Adrenal gland (tissue), 12 donors: ENCODE measurements around the gene PPT1. TPM values are rescaled to one million over a fixed set of nuclear protein-coding genes. Genes with fewer than 3 reads are reported as not detected.

Experiments
- DNase-seq, 7 donors: peaks; one replicate each; pipeline ENCODE4 v3.0.0-alpha.2; 2019 to 2020
- H3K27ac ChIP-seq, 5 donors: fragments of 200-600 bp; sonication (generic) in 4 of 5; 1 replicate in 3 of 5; 2 replicates in 2 of 5; pipeline versions ENCODE4 v1.5.1 to v1.8.0; 2016 to 2020; ENCODE audit warnings: mild to moderate bottlenecking in 1 of 5
- H3K27me3 ChIP-seq: fragments of 200-600 bp; 2 replicates; pipeline ENCODE4 v1.8.0; 2021
- H3K36me3 ChIP-seq, 2 donors: fragments of 200-600 bp; replicated peaks in 1 of 2; 1 replicate in 1 of 2; 2 replicates in 1 of 2; pipeline versions ENCODE4 v1.5.1 to v1.8.0; 2018 to 2022
- H3K4me1 ChIP-seq, 2 donors: fragments of 200-600 bp; replicated peaks in 1 of 2; 1 replicate in 1 of 2; 2 replicates in 1 of 2; pipeline versions ENCODE4 v1.5.1 to v1.8.0; 2018 to 2021
- H3K4me3 ChIP-seq, 4 donors: fragments of 200-600 bp; sonication (generic) in 3 of 4; one replicate each; pipeline ENCODE4 v1.5.1; 2016 to 2018
- H3K9me3 ChIP-seq, 3 donors: fragments of 200-600 bp; sonication (generic) in 1 of 3; replicated peaks in 1 of 3; 1 replicate in 2 of 3; 2 replicates in 1 of 3; pipeline versions ENCODE4 v1.5.1 to v1.8.0; 2016 to 2021
- POLR2A ChIP-seq, 2 donors: fragments of 450-650 bp; IDR thresholded peaks; one replicate each; pipeline ENCODE4 v1.6.1; 2017; ENCODE audit warnings: antibody characterized with exemption in 2 of 2, mild to moderate bottlenecking in 2 of 2, moderate library complexity in 1 of 2
- WGBS, 4 donors: extraction: QIAGEN DNeasy Blood & Tissue Kit in 2 of 4; methylation state at CpG; one replicate each; pipeline versions ENCODE4 v1.1.5 to v1.1.7; 2013 to 2017; 5-methylcytosine and 5-hydroxymethylcytosine counted together
- intact Hi-C, 2 donors: fragments of 100-400 bp; cut with DNase I; formaldehyde crosslinking; loops; one replicate each; pipeline versions ENCODE4 v1.14.1 to v1.15.0; 2022 to 2023
- polyA plus RNA-seq, 3 donors: library from polyadenylated mRNA; stranded (reverse); fragments of 200-250 nt in 2 of 3; fragments of 350-450 nt in 1 of 3; fragmentation: Illumina TruSeq in 1 of 3; extraction: RNeasy Lipid Tissue Mini Kit (QIAGEN cat#74804) in 1 of 3; gene quantifications; one replicate each; pipeline ENCODE4 v1.2.3, GENCODE V29; 2013 to 2014
- total RNA-seq, 9 donors: library from RNA; depleted of rRNA in 4 of 9; stranded (reverse); fragments of >200 nt in 4 of 9; fragments of 120-200 nt in 1 of 9; fragmentation: NEBNext Ultra II Directional in 1 of 9; extraction: Animal tissue kit (Norgen Biotek cat#: 25700) in 1 of 9; gene quantifications; one replicate each; pipeline versions ENCODE4 v1.1.0 to v1.2.4, GENCODE V29; 2013 to 2023
- TF ChIP-seq, protein P1 (sequence below), 6 experiments: fragments of 450-650 bp in 4 of 6; fragments of 200-600 bp in 2 of 6; sonication (generic) in 1 of 6; IDR thresholded peaks; 1 replicate in 5 of 6; 2 replicates in 1 of 6; pipeline versions ENCODE4 v1.5.1 to v1.8.0; 2016 to 2021; ENCODE audit warnings: antibody characterized with exemption in 6 of 6, mild to moderate bottlenecking in 2 of 6, moderate library complexity in 1 of 6
- donor health status: healthy with polysubstance abuse.
- donor health status: Bipolar disorder and iron deficiency.
- donor health status: DM: yes; HTN: yes; CAD: no.
- donor health status: DM: no; HTN: no; CAD: no.
- donor health status: DM: no; HTN: no; CAD: no.
- donor health status: DM: yes; HTN: yes; CAD: no.

Gene PPT1
- total and polyA plus RNA-seq, 12 donors: 55.3 to 136 (median 76.6) TPM

DNA sequence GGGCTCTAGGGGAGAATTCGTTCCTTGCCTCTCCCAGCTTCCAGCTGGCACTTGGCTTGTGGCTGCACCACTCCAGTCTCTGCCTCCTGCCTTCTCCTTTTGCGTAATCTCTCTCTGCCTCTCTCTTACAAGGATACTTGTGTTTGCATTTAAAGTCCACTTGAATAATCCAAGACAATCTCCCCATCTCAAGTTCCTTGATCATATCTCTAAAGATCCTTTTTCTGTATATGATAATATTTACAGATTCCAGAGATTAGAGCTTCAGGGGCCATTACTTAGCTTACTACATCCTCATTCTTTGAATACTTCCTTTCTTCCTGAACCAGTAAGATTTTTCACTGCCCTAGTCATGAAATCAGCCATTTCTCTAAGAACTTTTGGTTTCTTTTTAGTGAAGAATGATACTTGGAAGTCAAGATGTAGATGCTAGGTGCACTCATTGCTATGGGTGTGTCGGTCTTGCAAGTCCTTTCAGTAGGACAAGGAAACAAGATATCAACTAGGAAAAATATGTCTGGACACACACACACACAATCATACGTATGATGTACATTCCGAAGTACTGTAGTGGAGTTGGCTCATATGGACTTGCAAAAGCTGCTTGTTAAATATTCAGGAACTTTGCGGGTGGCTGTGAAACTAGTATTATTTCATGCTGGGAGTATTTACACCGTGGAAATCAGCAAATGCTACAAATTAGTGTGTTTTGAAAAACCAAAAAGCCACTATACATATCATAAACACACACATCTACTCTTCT, 43.3 kb upstream of the PPT1 start:
- no peaks in the 10 kb centered on the region for H3K4me1 ChIP-seq
- peaks cover 4% of the 10 kb centered on the region for H3K27me3 ChIP-seq
- WGBS, 4 donors: 74 to 87% (median 86%) methylated on average over 7 of the region's 7 CpGs
- H3K9me3 ChIP-seq: no peaks in the 10 kb centered on the region
- no peak overlapping the region for H3K4me3 ChIP-seq
- H3K36me3 ChIP-seq: no peaks in the 10 kb centered on the region
- no peak overlapping the region for H3K27ac ChIP-seq
- TF ChIP-seq, protein P1, sequence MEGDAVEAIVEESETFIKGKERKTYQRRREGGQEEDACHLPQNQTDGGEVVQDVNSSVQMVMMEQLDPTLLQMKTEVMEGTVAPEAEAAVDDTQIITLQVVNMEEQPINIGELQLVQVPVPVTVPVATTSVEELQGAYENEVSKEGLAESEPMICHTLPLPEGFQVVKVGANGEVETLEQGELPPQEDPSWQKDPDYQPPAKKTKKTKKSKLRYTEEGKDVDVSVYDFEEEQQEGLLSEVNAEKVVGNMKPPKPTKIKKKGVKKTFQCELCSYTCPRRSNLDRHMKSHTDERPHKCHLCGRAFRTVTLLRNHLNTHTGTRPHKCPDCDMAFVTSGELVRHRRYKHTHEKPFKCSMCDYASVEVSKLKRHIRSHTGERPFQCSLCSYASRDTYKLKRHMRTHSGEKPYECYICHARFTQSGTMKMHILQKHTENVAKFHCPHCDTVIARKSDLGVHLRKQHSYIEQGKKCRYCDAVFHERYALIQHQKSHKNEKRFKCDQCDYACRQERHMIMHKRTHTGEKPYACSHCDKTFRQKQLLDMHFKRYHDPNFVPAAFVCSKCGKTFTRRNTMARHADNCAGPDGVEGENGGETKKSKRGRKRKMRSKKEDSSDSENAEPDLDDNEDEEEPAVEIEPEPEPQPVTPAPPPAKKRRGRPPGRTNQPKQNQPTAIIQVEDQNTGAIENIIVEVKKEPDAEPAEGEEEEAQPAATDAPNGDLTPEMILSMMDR (IDR thresholded peaks at IDR 0.05): no peak
- TF ChIP-seq POLR2A (IDR thresholded peaks at IDR 0.05): no peak
- DNase-seq: no peak
- intact Hi-C loops: loop anchor here (5.0 to 10.0 kb wide), 3 partner anchors 174 to 264 kb away; partner anchors contain the start of gene COL9A2 (in 1 of the 2)

DNA sequence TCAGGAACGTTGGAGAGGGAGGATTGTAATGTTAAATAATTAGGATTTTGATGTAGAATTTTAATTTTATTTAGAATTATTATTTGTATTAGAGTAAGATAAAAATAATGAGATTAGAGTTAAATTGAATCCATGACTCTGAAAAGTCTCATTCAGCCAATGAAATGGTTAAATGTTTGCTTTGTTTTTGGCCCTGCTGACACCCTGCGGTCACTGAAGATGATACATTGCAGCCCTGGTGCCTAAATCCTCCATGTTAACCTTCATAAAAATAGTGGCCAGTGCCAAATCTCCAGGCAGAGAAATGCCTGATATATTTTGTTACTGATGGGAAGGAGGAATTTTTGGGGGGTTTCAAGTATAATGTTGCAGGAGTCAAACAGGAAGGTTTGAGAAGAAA, 36.8 kb upstream of the PPT1 start:
- peaks cover 0 to 7% of the 10 kb centered on the region in 2 donors for H3K4me1 ChIP-seq
- H3K9me3 ChIP-seq: peaks cover 0 to 5% (median 0%) of the 10 kb centered on the region in 3 donors
- TF ChIP-seq POLR2A (IDR thresholded peaks at IDR 0.05): no peak
- TF ChIP-seq, protein P1 (IDR thresholded peaks at IDR 0.05): no peak
- no peaks in the 10 kb centered on the region for H3K36me3 ChIP-seq
- no peak for DNase-seq
- H3K27ac ChIP-seq: no peak overlapping the region
- intact Hi-C loops: no loop called here
- WGBS, 4 donors: 27 to 42% (median 31%) methylated on average over 2 of the region's 2 CpGs
- no peaks in the 10 kb centered on the region for H3K27me3 ChIP-seq
- no peak overlapping the region for H3K4me3 ChIP-seq

DNA sequence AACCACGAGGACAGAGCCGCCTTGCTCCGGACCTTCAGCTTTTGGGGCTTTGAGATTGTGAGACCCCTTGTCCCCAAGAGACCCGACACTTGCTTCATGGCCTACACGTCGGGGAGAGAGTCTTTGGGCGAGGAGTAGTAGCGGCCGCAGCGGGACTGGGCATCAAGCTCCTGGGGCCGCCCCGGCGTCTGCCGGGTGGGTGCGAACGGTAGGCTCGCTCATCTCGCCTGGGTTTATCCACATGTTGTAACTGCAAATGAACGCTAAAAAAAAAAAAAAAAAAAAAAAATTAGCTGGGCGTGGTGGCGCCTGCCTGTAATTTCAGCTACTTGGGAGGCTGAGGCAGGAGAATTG, 36.2 kb upstream of the PPT1 start:
- intact Hi-C loops: no loop called here
- no peak for TF ChIP-seq POLR2A (IDR thresholded peaks at IDR 0.05)
- TF ChIP-seq, protein P1 (IDR thresholded peaks at IDR 0.05): no peak
- WGBS, 4 donors: 57 to 78% (median 72%) methylated on average over 11 to 21 of the region's 21 CpGs
- Histone ChIP-seq H3K9me3 (peaks cover 0 to 5% (median 0%) of the 10 kb centered on the region in 3 donors), H3K4me3 (no peak overlapping the region), H3K4me1 (peaks cover 0 to 7% of the 10 kb centered on the region in 2 donors), H3K36me3 (no peaks in the 10 kb centered on the region), H3K27ac (no peak overlapping the region), H3K27me3 (no peaks in the 10 kb centered on the region)
- no peak for DNase-seq

DNA sequence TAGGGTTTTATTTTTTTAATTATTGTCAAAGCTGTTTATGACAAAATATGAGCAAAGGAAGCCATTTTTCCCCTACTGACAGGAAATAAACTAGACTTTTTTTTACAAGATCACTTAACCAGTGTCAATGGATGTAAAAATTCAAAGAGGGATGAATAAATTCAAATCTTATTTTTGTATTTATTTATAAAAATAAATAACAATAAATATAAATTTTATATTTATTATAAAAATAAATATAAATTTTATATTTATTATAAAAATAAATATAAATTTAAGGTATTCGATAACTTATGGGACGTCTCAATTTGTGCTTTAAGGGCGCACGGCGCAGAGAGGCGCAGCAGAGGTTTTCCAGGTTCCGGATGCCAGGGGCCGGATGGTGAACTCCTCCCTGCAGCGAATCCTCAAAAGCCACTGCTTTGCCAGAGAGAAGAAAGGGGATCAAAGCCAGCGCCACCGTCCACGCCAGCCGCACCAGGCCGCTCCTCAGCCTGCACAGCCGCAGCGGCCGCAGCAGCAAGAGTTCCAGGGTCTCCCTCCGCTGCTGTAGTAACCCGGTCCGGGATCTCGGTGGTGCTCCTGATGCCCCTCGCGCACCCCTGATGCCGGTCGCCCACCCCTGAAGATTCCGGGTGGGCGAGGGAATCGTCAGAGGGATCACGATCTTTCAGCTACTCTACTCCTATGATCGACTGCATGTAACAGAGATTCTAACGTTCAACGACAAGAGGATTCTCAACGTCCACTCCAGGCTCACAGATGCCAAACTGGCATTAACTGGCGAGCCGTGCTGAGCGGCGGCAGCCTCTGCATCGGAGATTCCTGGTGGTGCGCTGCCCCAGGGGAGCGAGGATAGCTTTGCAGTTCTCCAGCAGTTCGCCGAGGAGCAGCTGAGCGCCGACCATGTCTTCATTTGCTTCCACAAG, 35.6 kb upstream of the PPT1 start:
- intact Hi-C loops: no loop called here
- no peak for TF ChIP-seq POLR2A (IDR thresholded peaks at IDR 0.05)
- TF ChIP-seq, protein P1 (IDR thresholded peaks at IDR 0.05): no peak
- WGBS, 4 donors: 27 to 60% (median 38%) methylated on average over 20 to 44 of the region's 44 CpGs
- Histone ChIP-seq H3K27me3 (no peaks in the 10 kb centered on the region), H3K27ac (no peak overlapping the region), H3K4me3 (no peak overlapping the region), H3K36me3 (no peaks in the 10 kb centered on the region), H3K9me3 (peaks cover 0 to 5% (median 0%) of the 10 kb centered on the region in 3 donors), H3K4me1 (peaks cover 0 to 7% of the 10 kb centered on the region in 2 donors)
- no peak for DNase-seq
